Upper lobe of right lung (tissue), 1 donor: Measurements from ENCODE around the gene SPHK2. TPM values are rescaled to one million over a fixed set of nuclear protein-coding genes. Genes with fewer than 3 reads are reported as not detected.

ENCODE experiments used
- ATAC-seq: fragments of 200-7000 bp; cut with Tn5 transposase; one replicate; pipeline ENCODE4 v1.9.1; 2020; ENCODE audit warnings: mild to moderate bottlenecking, moderate library complexity
- DNase-seq: peaks from one replicate; pipeline ENCODE4 v3.0.0-alpha.2; 2020
- H3K27ac ChIP-seq: fragments of 200-600 bp; one replicate; pipeline ENCODE4 v1.8.0; 2022
- H3K27me3 ChIP-seq: fragments of 200-600 bp; one replicate; pipeline ENCODE4 v1.8.0; 2022; ENCODE audit warnings: mild to moderate bottlenecking
- H3K36me3 ChIP-seq: fragments of 200-600 bp; one replicate; pipeline ENCODE4 v1.8.0; 2022
- H3K4me1 ChIP-seq: fragments of 200-600 bp; one replicate; pipeline ENCODE4 v1.8.0; 2022
- H3K4me3 ChIP-seq: fragments of 200-600 bp; one replicate; pipeline ENCODE4 v1.8.0; 2022; ENCODE audit warnings: mild to moderate bottlenecking
- H3K9me3 ChIP-seq: fragments of 200-600 bp; one replicate; pipeline ENCODE4 v1.8.0; 2022
- CTCF ChIP-seq: fragments of 200-600 bp; IDR thresholded peaks from one replicate; pipeline ENCODE4 v1.8.0; 2022; ENCODE audit warnings: antibody characterized with exemption
- intact Hi-C: fragments of 100-400 bp; cut with DNase I; formaldehyde crosslinking; loops from one replicate; pipeline ENCODE4 v1.11.0; 2022
- total RNA-seq: library from RNA; stranded (reverse); fragmentation: NEBNext Ultra II Directional; extraction: Animal tissue kit (Norgen Biotek cat#: 25700); gene quantifications from one replicate; pipeline ENCODE4 v1.2.1, GENCODE V29; 2021
- donor health status: DM: no; HTN: yes; CAD: no; lungs with severe emphysema.

Gene SPHK2
- total RNA-seq, 1 donor from 2014 or later: 23.3 TPM

- intact Hi-C loops: no loop called here
- H3K27me3 ChIP-seq: no peaks in the 10 kb centered on the region
- DNase-seq: no peak
- ATAC-seq: no peak
- H3K27ac ChIP-seq: no peak overlapping the region
- no peaks in the 10 kb centered on the region for H3K36me3 ChIP-seq
- no peak for TF ChIP-seq CTCF
- no peaks in the 10 kb centered on the region for H3K4me1 ChIP-seq
- no peaks in the 10 kb centered on the region for H3K9me3 ChIP-seq
- no peak overlapping the region for H3K4me3 ChIP-seq
Observed at GRCh38 chr19:48600679-48601417, 18.5 kb upstream of the SPHK2 start.

GRCh38 chr19:48603001-48603400, 16.3 kb upstream of the SPHK2 start:
- H3K36me3 ChIP-seq: no peaks in the 10 kb centered on the region
- H3K27ac ChIP-seq: no peak overlapping the region
- no peak for TF ChIP-seq CTCF
- no peak for DNase-seq
- H3K4me1 ChIP-seq: no peaks in the 10 kb centered on the region
- no peak overlapping the region for H3K4me3 ChIP-seq
- H3K9me3 ChIP-seq: no peaks in the 10 kb centered on the region
- no peaks in the 10 kb centered on the region for H3K27me3 ChIP-seq
- no peak for ATAC-seq
- intact Hi-C loops: no loop called here

- no peak for DNase-seq
- intact Hi-C loops: no loop called here
Observed at GRCh38 chr19:48603449-48603848, 15.9 kb upstream of the SPHK2 start.

GRCh38 chr19:48603850-48604249, 15.5 kb upstream of the SPHK2 start:
- intact Hi-C loops: no loop called here
- H3K9me3 ChIP-seq: no peaks in the 10 kb centered on the region
- no peak for TF ChIP-seq CTCF
- DNase-seq (no peak), ATAC-seq (no peak)
- no peaks in the 10 kb centered on the region for H3K36me3 ChIP-seq
- H3K4me1 ChIP-seq: no peaks in the 10 kb centered on the region
- H3K27me3 ChIP-seq: no peaks in the 10 kb centered on the region
- no peak overlapping the region for H3K27ac ChIP-seq
- H3K4me3 ChIP-seq: no peak overlapping the region

More at GRCh38 chr19:48603449-48603848, 15.9 kb upstream of the SPHK2 start:
- peak; percentile 5 for ATAC-seq
- TF ChIP-seq CTCF: no peak
- Histone ChIP-seq H3K27me3 (no peaks in the 10 kb centered on the region), H3K4me1 (no peaks in the 10 kb centered on the region), H3K9me3 (no peaks in the 10 kb centered on the region), H3K4me3 (no peak overlapping the region), H3K36me3 (no peaks in the 10 kb centered on the region), H3K27ac (no peak overlapping the region)

- Histone ChIP-seq H3K27ac (no peak within 1 kb of the TSS), H3K4me1 (no peaks in the 10 kb centered on the region), H3K27me3 (no peaks in the 10 kb centered on the region), H3K4me3 (no peak within 1 kb of the TSS), H3K36me3 (no peaks in the 10 kb centered on the region), H3K9me3 (no peaks in the 10 kb centered on the region)
- no peak for DNase-seq
- TF ChIP-seq CTCF: no peak
- ATAC-seq: no peak
- intact Hi-C loops: no loop called here
Observed at GRCh38 chr19:48606463-48607358, 12.6 kb upstream of the SPHK2 start, which contains the start of gene SPACA4. Gene SPACA4 (plus strand): TSS chr19:48606742. CDS start chr19:48606979, 237 bp downstream.
